GM19328 (cell line): ENCODE measurements around the gene KCNC2.

Experiments used
- ATAC-seq: cut with Tn5 transposase; IDR thresholded peaks from one replicate; pipeline ENCODE4 v1.9.1; 2021; ENCODE audit warnings: mild to moderate bottlenecking, moderate library complexity; ENCODE audit not compliant: unreplicated experiment

Gene KCNC2

GRCh38 chr12:75162845-75163244 lies 46.8 kb downstream of the KCNC2 start:
- no peak for ATAC-seq

GRCh38 chr12:75161488-75161887 lies 48.2 kb downstream of the KCNC2 start:
- ATAC-seq, result no peak

GRCh38 chr12:75157385-75157784 lies 52.3 kb downstream of the KCNC2 start:
- no peak for ATAC-seq

- no peak for ATAC-seq
Observed at GRCh38 chr12:75155962-75156361, 53.7 kb downstream of the KCNC2 start.

DNA sequence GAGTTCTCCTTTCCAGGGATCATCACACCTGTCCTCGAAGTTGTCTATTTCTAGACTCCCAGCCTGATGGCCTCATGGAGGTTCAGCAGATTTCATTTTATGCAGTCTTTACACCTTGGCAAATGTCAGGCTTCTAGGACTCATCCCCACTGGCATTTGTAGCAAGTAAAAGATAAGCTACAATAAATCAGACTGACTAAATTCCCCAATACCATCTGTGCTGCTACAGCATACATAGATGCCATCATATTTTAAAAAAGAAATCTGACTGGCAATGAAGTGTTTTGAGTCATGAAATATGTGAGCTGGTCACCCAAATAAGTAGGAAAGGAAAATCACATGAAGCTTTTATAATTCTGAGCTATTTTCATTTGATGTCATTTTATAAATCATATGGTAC lies 55.3 kb downstream of the KCNC2 start:
- no peak for ATAC-seq

DNA sequence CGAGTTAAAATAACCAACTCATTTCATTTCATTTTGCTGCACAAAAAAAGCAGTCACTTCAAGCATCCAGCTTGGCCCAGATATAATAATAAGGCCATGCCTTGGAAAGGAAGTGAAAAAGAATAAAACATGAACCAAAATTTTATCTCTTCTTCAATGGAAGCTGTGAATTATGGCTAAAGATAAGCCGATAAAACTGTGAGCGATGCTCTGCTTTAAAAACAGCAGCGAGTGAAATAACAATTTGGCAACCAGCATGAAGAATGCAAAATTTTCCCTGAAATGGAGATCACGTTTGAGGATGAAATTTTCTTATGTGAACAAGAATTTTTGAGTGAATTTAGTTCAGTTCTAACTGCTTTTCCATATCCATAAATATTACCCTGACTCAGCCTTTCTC lies 70.4 kb downstream of the KCNC2 start:
- no peak for ATAC-seq

GRCh38 chr12:75137896-75138295 lies 71.7 kb downstream of the KCNC2 start:
- ATAC-seq, result no peak

DNA sequence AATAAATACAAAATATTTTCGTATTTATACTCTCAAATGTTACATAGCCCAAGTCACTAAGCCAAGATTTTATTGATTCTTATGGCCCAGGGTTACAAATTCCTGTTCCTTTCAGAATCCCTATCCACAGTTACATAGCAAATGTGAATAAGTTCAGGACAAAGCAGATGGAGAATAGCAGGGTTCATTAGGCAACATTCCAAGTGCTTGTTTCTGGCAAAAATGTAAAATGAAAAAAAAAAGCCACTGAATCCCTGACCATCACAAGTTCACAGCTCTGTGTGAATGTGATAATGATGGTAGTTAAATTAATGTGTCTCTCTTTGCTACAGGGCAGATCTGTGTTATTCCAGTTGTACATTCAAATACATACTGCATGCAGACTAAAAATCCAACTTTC lies 74.6 kb downstream of the KCNC2 start:
- ATAC-seq, result no peak

- no peak for ATAC-seq
Observed at GRCh38 chr12:75130811-75131210, 78.8 kb downstream of the KCNC2 start.

- no peak for ATAC-seq
Observed at GRCh38 chr12:75129275-75129674, 80.4 kb downstream of the KCNC2 start.

DNA sequence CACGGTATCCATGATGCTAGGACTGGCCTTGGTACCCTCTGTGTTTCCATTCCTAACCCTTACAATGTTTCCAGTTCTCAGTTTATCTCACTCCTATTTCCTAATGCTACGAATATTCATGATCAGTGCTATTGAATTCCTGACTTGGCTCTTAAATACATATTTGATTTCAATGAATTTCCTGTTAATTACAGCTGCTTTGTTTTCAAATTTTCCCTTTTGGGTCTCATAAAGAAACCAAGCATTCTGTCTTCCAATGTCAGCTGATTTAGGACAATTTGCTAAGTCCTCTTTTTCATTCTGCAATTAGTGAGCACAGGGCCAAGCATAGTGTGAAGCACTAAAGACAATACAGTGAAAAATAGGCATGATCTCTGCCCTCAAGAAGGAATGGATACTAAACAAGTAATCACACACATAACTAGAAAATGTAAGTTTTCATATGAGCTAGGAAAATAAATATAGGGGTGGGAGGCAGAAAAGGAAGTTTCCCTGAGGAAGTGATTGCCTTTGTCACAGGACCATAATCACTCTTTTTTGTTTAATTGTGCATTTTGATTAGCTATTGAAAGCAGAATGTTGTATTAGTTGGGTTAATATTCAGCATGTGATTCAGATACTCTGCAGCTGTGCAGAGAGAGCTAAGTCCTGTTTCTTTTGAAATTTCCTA lies 88.5 kb downstream of the KCNC2 start:
- ATAC-seq, result no peak

DNA sequence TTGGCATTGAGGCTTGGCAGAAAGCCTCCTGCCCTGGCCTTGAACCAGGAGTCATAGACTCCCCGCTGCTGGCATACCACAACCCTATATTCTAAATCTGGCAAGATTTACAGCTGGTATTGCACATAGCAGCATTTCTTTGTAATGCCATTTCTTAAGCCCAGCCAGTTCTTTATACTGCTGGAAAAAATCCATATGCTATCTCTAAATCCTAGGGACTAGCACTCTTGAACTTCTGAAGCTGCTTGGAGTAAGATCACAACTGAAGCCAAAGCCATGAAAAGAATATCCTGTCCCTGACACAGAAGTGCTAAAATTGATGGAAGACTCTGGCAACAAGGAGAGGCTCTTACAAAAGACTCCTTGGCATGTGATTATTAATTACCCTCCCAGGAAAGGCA lies 89.3 kb downstream of the KCNC2 start:
- ATAC-seq, result no peak

DNA sequence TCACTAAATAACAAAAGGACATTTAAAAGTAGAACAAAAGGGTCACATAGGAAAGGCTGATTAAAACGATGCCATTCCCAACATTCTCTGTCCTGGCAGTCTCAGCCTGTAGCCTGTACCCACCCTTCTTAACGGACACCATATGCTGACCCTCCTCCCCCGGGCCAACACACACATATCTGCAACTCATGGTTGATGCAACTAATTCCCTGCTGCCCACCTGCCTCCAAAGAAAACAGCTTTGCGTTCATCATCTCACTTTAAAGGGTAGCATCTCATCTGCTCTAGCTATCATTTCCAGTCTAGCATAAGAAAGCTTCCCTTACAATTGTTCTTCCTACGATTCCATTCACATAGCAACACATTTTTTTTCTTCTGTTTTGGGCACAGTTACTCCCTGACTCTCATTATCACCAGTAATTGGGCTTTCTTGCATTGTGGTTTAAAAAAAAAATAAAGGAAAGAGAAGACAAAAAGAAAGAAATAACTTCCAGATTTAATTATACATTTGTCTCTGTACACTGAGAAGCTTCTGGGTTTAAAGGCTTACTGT lies 92.9 kb downstream of the KCNC2 start:
- ATAC-seq, result no peak

- ATAC-seq, result no peak
Observed at GRCh38 chr12:75115748-75116147, 93.9 kb downstream of the KCNC2 start.

- ATAC-seq, result no peak
Observed at GRCh38 chr12:75103822-75104221, 105.8 kb downstream of the KCNC2 start.

DNA sequence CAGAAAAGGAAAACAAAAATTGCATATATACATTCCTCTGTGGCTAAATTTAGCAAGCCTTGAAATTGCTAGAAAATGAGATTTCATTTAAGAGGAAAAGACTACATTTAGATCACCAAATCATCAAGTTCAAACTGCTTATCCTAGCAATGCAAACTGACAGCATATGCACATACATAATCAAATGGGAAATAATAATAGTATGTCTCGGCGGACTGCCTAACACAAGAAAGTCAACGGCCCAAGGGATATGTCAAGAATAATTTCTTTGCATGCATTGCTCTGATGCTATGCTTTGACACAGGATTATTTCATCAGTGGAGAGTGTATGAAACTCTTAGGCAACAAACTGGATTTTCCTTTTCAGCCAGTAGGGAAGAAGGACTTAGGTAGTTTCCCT lies 107.9 kb downstream of the KCNC2 start:
- ATAC-seq, result no peak

DNA sequence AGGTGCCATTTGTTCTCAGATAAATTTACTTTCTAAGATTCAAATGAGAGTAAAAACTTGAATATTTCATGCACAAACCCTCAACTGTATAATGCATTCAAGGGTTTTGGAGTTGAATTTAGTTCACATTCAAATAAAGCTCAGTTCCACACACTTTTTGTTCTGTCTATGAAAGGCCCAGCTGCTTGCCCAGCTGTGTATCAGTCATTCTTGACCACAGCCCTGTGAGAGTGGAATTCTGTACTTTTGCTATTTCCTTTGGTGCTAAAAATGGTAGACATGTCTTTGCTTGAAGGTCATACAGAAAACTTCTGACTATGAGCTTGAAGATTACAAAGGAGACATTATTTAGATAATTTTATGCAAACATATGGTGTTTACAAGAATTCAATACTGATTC lies 110.4 kb downstream of the KCNC2 start:
- ATAC-seq, result no peak

DNA sequence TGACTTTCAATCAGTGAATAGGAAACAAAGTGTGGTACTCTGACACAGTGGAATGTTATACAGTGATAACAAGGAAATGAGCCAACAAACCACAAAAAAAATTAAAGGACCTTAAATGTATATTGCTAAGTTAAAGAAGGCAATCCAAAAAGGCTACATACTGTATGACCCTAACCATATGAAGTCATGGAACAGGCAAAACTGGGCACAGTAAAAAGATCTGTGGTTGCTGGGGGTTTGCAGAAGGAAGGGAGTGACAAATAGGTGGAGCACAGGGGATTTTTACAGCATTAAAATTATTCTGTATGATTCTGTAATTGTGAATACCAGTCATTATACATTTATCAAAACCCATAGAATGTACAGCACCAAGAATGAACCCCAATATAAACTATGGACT lies 112.6 kb downstream of the KCNC2 start:
- no peak for ATAC-seq

GRCh38 chr12:75087654-75088053 lies 122.0 kb downstream of the KCNC2 start:
- ATAC-seq, result no peak

GRCh38 chr12:75086091-75087038 lies 123.3 kb downstream of the KCNC2 start:
- ATAC-seq, result no peak

DNA sequence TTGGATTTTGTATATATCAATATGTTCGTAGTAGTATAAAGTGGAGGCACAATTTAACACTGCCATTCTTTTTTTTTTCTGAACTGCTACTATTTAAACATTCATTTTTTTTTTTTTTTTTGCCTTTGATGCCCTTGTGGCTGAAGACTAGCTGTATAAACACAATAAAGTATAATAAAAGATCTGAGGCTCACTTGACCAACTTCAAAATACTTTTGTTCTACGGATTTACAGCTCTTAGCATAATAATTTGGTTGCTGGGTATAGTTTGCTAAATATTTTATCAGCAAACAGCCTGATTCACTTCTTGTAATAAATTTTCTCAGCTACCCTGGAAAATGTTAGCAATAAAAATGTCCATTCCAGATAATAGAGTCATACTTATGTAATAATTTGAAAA lies 128.3 kb downstream of the KCNC2 start:
- ATAC-seq, result no peak

DNA sequence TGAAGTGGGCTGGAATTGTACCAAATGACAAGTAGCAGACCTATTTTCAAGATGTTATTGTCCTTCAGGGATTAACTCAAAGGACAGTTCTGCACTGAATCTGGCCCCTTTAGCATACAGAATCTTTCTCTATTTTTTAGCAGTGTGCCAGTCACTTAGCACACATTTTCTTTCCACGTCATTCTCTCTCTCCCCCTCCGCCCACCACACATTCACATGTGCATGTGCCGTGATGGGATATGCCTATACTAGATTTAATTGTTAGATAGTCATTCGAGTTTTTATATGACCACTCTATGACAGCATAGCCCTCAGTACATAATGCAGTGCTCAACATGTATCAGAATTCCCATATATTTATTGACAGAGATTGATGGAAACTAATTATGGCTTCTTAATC lies 129.1 kb downstream of the KCNC2 start:
- ATAC-seq, result no peak
